ENCODE results near the gene APOO.

GRCh38 chrX:23900220-23900797 is 7.4 kb downstream of the APOO start:
- no peak for TF ChIP-seq CTCF (IDR thresholded peaks at IDR 0.05)
- TF ChIP-seq POLR2A (IDR thresholded peaks at IDR 0.05): no peak
- TF ChIP-seq EP300 (IDR thresholded peaks at IDR 0.05): no peak
